Breast epithelium (tissue), 4 donors: Measurements from ENCODE around the gene ADARB2. TPM values are rescaled to one million over a fixed set of nuclear protein-coding genes. Genes with fewer than 3 reads are reported as not detected.

Experiments
- DNase-seq, 2 donors: peaks; one replicate each; pipeline ENCODE4 v3.0.0-alpha.2; 2019; ENCODE audit warnings: low spot score in 2 of 2
- H3K27ac ChIP-seq, 2 donors: fragments of 200-600 bp; sonication (generic) in 1 of 2; one replicate each; pipeline ENCODE4 v1.5.1; 2016 to 2019; ENCODE audit warnings: mild to moderate bottlenecking in 1 of 2
- H3K27me3 ChIP-seq, 2 donors: fragments of 200-600 bp; sonication (generic) in 1 of 2; one replicate each; pipeline versions ENCODE4 v1.5.1 to v1.6.0; 2017 to 2019; ENCODE audit warnings: control low read depth in 1 of 2, mild to moderate bottlenecking in 1 of 2
- H3K36me3 ChIP-seq: fragments of 200-600 bp; one replicate; pipeline ENCODE4 v1.5.1; 2019
- H3K4me1 ChIP-seq, 2 donors: fragments of 200-600 bp; sonication (generic); one replicate each; pipeline ENCODE4 v1.5.1; 2016 to 2019; ENCODE audit warnings: control low read depth in 1 of 2
- H3K4me3 ChIP-seq, 3 donors: fragments of 200-600 bp; sonication (generic); 1 replicate in 2 of 3; 2 replicates in 1 of 3; pipeline ENCODE4 v1.5.1; 2016 to 2019; ENCODE audit warnings: mild to moderate bottlenecking in 3 of 3, moderate library complexity in 2 of 3
- H3K9me3 ChIP-seq, 2 donors: fragments of 200-600 bp; sonication (generic) in 1 of 2; one replicate each; pipeline ENCODE4 v1.5.1; 2016 to 2019; ENCODE audit warnings: control low read depth in 1 of 2
- POLR2A ChIP-seq: fragments of 450-650 bp; IDR thresholded peaks from one replicate; pipeline ENCODE4 v1.6.1; 2016; ENCODE audit warnings: antibody characterized with exemption, mild to moderate bottlenecking, moderate library complexity
- POLR2AphosphoS5 ChIP-seq, 3 donors: sonication (generic); formaldehyde crosslinking; IDR thresholded peaks; one replicate each; pipeline ENCODE4 v1.6.1; 2017; ENCODE audit warnings: antibody characterized with exemption in 3 of 3
- intact Hi-C: fragments of 100-400 bp; cut with DNase I; formaldehyde crosslinking; loops from one replicate; pipeline ENCODE4 v1.15.1; 2023; ENCODE audit warnings: low total_unique reads
- total RNA-seq, 3 donors: library from RNA; depleted of rRNA; stranded (reverse); fragments of >200 nt; gene quantifications; one replicate each; pipeline ENCODE4 v1.1.0, GENCODE V29; 2016
- TF ChIP-seq, protein P1 (sequence below), 3 donors: fragments of 450-650 bp; IDR thresholded peaks; one replicate each; pipeline ENCODE4 v1.5.1; 2016 to 2017; ENCODE audit warnings: antibody characterized with exemption in 3 of 3, mild to moderate bottlenecking in 3 of 3, moderate library complexity in 3 of 3

The ADARB2 gene
- total RNA-seq, 3 donors from 2014 or later, result 0.32 to 3.9 (median 2.0) TPM

DNA sequence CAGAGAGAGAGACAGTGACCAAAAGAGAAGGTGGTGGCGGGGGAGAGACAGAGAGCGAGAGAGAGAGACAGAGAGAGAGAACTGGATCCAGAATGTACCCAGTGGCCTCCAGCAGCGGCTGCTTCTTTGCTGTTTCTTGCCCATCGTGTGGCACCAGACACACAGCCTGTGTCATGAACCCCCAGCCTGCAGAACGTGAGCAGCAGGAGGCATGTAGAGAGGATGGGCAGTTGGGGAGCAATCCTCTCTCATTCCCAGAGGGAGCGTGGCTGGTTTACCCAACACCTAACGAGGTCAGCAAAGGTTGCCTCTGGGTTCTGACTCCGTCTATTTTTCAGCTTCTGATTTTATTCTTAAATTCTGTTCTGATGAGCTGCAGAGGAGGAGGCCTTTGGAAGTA is 168.1 kb downstream of the ADARB2 start:
- intact Hi-C loops, result no loop called here
- TF ChIP-seq POLR2AphosphoS5 (IDR thresholded peaks at IDR 0.05), result no peak
- TF ChIP-seq, protein P1, sequence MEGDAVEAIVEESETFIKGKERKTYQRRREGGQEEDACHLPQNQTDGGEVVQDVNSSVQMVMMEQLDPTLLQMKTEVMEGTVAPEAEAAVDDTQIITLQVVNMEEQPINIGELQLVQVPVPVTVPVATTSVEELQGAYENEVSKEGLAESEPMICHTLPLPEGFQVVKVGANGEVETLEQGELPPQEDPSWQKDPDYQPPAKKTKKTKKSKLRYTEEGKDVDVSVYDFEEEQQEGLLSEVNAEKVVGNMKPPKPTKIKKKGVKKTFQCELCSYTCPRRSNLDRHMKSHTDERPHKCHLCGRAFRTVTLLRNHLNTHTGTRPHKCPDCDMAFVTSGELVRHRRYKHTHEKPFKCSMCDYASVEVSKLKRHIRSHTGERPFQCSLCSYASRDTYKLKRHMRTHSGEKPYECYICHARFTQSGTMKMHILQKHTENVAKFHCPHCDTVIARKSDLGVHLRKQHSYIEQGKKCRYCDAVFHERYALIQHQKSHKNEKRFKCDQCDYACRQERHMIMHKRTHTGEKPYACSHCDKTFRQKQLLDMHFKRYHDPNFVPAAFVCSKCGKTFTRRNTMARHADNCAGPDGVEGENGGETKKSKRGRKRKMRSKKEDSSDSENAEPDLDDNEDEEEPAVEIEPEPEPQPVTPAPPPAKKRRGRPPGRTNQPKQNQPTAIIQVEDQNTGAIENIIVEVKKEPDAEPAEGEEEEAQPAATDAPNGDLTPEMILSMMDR (IDR thresholded peaks at IDR 0.05), result no peak
- TF ChIP-seq POLR2A, result no peak
- H3K4me3 ChIP-seq, result no peak overlapping the region
- no peak for DNase-seq
- H3K9me3 ChIP-seq, result no peaks in the 10 kb centered on the region
- peaks cover 0 to 4% of the 10 kb centered on the region in 2 donors for H3K27me3 ChIP-seq
- no peaks in the 10 kb centered on the region for H3K36me3 ChIP-seq
- H3K4me1 ChIP-seq, result no peaks in the 10 kb centered on the region
- H3K27ac ChIP-seq, result no peak overlapping the region

GRCh38 chr10:1567742-1568495 is 169.4 kb downstream of the ADARB2 start:
- Histone ChIP-seq H3K36me3 (no peaks in the 10 kb centered on the region), H3K4me3 (no peak overlapping the region), H3K27ac (no peak overlapping the region), H3K9me3 (no peaks in the 10 kb centered on the region), H3K4me1 (no peaks in the 10 kb centered on the region), H3K27me3 (peaks cover 0 to 4% of the 10 kb centered on the region in 2 donors)
- TF ChIP-seq POLR2A (no peak), POLR2AphosphoS5 (IDR thresholded peaks at IDR 0.05) (no peak)
- TF ChIP-seq, protein P1 (IDR thresholded peaks at IDR 0.05), result no peak
- no peak for DNase-seq
- intact Hi-C loops, result no loop called here

- TF ChIP-seq POLR2AphosphoS5 (IDR thresholded peaks at IDR 0.05) (no peak), POLR2A (no peak)
- TF ChIP-seq, protein P1 (IDR thresholded peaks at IDR 0.05), result no peak
- Histone ChIP-seq H3K4me3 (no peak overlapping the region), H3K9me3 (no peaks in the 10 kb centered on the region), H3K4me1 (no peaks in the 10 kb centered on the region), H3K27ac (no peak overlapping the region), H3K27me3 (peaks cover 0 to 10% of the 10 kb centered on the region in 2 donors), H3K36me3 (no peaks in the 10 kb centered on the region)
- intact Hi-C loops, result no loop called here
- DNase-seq, result no peak
Measured at GRCh38 chr10:1567152-1567551, 170.2 kb downstream of the ADARB2 start.

DNA sequence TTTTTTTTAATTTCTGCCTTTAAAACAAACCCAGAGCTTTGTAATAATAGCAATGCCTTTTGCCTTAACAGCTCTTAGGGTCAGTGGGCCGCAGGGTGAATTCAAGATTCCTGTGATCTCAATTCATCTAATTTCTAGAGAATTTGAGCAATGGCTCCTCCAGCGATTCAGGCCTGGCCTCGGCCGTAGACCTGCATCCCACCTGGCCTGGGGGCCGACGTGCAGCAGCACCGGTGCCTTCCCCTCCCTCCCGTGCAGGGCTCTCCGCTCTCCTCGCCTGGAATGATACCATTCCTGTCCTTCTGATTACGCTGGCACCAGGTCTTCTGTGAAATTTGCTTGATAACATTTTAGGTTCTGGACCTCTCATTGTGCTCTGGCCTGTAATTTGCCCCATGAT is 172.5 kb downstream of the ADARB2 start:
- H3K27me3 ChIP-seq, result peaks cover 0 to 15% of the 10 kb centered on the region in 2 donors
- TF ChIP-seq POLR2AphosphoS5 (IDR thresholded peaks at IDR 0.05), result no peak
- TF ChIP-seq POLR2A, result no peak
- TF ChIP-seq, protein P1 (IDR thresholded peaks at IDR 0.05), result no peak
- no peak overlapping the region for H3K27ac ChIP-seq
- DNase-seq, result no peak
- no peaks in the 10 kb centered on the region for H3K4me1 ChIP-seq
- H3K9me3 ChIP-seq, result no peaks in the 10 kb centered on the region
- no peak overlapping the region for H3K4me3 ChIP-seq
- H3K36me3 ChIP-seq, result no peaks in the 10 kb centered on the region
- intact Hi-C loops, result no loop called here

DNA sequence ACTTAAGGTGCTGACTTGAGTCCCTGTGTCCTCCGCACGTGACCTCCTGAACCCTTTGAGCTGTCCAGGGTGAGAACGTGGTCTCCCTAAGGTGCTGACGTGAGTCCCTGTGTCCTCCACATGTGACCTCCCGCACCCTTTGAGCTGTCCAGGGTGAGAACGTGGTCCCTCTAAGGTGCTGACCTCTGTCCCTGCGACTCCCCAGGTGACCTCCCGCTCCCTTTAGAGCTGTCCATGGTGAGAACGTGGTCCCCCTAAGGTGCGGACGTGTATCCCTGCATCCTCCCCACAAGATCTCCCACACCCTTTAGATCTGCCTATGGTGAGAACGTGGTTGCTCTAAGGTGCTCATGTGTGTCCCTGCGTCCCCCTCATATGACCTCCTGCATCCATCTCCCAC is 174.3 kb downstream of the ADARB2 start:
- H3K27ac ChIP-seq, result no peak overlapping the region
- intact Hi-C loops, result no loop called here
- H3K27me3 ChIP-seq, result peaks cover 0 to 25% of the 10 kb centered on the region in 2 donors
- no peak for DNase-seq
- no peak for TF ChIP-seq POLR2A
- TF ChIP-seq, protein P1 (IDR thresholded peaks at IDR 0.05), result no peak
- no peak for TF ChIP-seq POLR2AphosphoS5 (IDR thresholded peaks at IDR 0.05)
- no peak overlapping the region for H3K4me3 ChIP-seq
- no peaks in the 10 kb centered on the region for H3K4me1 ChIP-seq
- H3K36me3 ChIP-seq, result no peaks in the 10 kb centered on the region
- H3K9me3 ChIP-seq, result no peaks in the 10 kb centered on the region
